Mammary epithelial cell (primary cell): ENCODE data around the gene GABRR2.

ENCODE experiments used
- CTCF ChIP-seq, 2 donors: IDR thresholded peaks in 1 of 2; conservative IDR thresholded peaks in 1 of 2; 2 replicates each; pipeline ENCODE4 v1.5.1; 2011 to 2012; ENCODE audit warnings: inconsistent platforms in 2 of 2, low read length in 2 of 2, mild to moderate bottlenecking in 2 of 2, control low read depth in 1 of 2, low read depth in 1 of 2; ENCODE audit not compliant: insufficient read depth in 1 of 2; ENCODE audit errors: extremely low read depth in 1 of 2
- EZH2 ChIP-seq: IDR thresholded peaks from 2 replicates; pipeline ENCODE4 v1.6.1; 2012; ENCODE audit warnings: low read length, inconsistent platforms, borderline replicate concordance

GRCh38 chr6:89324304-89324703 lies 9.2 kb upstream of the GABRR2 start:
- TF ChIP-seq CTCF (conservative IDR thresholded peaks at IDR 0.05 in 1 of 2, IDR thresholded peaks at IDR 0.05 in 1 of 2; ENCODE audit: extremely low read depth in 1 of 2, insufficient read depth in 1 of 2, low read depth in 1 of 2, low read length in 2 of 2) (no peak), EZH2 (no peak)
